HG03565 (cell line): ENCODE results near the gene CSAG1.
"Not testable (repeated sequence)": the region's sequence is repeated elsewhere in the genome, so short reads cannot be mapped to it uniquely, and the experiment has no call there.

Experiments
- ATAC-seq: cut with Tn5 transposase; IDR thresholded peaks from one replicate; pipeline ENCODE4 v1.9.1; 2021; ENCODE audit warnings: mild to moderate bottlenecking, moderate library complexity; ENCODE audit not compliant: unreplicated experiment

Gene CSAG1

DNA sequence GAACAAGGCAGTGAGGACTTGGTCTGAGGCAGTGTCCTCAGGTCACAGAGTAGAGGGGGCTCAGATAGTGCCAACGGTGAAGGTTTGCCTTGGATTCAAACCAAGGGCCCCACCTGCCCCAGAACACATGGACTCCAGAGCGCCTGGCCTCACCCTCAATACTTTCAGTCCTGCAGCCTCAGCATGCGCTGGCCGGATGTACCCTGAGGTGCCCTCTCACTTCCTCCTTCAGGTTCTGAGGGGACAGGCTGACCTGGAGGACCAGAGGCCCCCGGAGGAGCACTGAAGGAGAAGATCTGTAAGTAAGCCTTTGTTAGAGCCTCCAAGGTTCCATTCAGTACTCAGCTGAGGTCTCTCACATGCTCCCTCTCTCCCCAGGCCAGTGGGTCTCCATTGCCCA is 33.1 kb downstream of the CSAG1 start:
- ATAC-seq: not testable (repeated sequence)

DNA sequence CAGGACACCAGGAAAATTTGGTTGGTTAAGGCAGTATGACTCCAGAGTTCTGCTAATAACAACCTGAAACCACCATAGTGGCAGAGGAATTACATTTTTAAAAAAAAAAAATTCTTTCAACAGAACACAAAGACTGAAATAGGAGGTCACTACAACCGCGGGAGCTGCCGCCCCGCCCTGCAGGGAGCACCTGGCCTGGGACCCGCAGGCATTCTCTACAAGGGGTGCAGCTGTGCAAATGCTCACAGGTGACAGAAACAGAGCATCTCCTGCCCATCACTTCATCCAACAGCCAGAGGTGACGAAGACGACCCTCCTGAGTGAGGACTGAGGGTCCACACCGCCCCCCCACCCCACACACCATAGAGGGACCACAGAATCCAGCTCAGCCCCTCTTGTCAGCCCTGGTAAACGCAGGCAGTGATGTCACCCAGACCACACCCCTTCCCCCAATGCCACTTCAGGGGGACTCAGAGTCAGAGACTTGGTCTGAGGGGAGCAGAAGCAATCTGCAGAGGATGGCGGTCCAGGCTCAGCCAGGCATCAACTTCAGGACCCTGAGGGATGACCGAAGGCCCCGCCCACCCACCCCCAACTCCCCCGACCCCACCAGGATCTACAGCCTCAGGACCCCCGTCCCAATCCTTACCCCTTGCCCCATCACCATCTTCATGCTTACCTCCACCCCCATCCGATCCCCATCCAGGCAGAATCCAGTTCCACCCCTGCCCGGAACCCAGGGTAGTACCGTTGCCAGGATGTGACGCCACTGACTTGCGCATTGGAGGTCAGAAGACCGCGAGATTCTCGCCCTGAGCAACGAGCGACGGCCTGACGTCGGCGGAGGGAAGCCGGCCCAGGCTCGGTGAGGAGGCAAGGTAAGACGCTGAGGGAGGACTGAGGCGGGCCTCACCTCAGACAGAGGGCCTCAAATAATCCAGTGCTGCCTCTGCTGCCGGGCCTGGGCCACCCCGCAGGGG is 35.3 kb downstream of the CSAG1 start, which contains the start of gene MAGEA3:
MAGEA3 (plus strand) TSS at position 843 of the 980 bp plus-strand sequence. CDS start 2,039 bp downstream, outside the sequence.
- ATAC-seq: not testable (repeated sequence)

DNA sequence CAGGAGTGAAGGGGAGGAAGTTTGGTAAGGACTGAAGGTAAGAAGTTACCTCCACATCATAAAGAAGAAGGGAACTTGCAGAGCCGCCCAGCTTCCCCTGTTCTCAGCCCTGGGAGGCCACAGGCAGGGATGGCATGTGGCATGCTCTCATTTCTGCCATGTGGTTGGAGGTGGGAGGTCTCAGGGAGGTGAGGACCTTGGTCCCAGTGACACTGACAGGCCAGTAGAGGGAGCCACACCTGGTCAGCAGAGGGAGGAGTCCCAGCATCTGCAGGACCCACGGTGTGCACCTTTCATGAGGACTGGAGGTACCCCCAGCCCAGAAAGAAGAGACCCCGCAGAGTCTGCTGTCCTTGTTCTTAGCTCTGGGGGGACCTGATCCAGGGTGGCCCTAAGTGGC is 52.5 kb downstream of the CSAG1 start:
- peak; percentile 43 for ATAC-seq
